Kidney (tissue), 14 donors: ENCODE measurements around the gene JAKMIP1. TPM values are rescaled to one million over a fixed set of nuclear protein-coding genes. Genes with fewer than 3 reads are reported as not detected.

Experiments
- DNase-seq, 5 donors: peaks; one replicate each; pipeline ENCODE4 v3.0.0-alpha.2; 2013 to 2020
- FAIRE-seq: peaks from 2 replicates; lab custom pipeline; 2012; peaks lifted over from hg19 to GRCh38; lab: Jason Lieb, UNC
- H3K27ac ChIP-seq, 2 donors: one replicate each; pipeline ENCODE4 v1.7.0; 2013; ENCODE audit warnings: low read depth in 2 of 2, low read length in 2 of 2, inconsistent platforms in 1 of 2
- H3K27me3 ChIP-seq: one replicate; pipeline ENCODE4 v1.7.1; 2013; ENCODE audit warnings: low read length, inconsistent platforms; ENCODE audit not compliant: control insufficient read depth, insufficient read depth
- H3K36me3 ChIP-seq, 3 donors: one replicate each; pipeline versions ENCODE4 v1.7.0 to v1.7.1; 2013; ENCODE audit warnings: low read length in 3 of 3, control low read depth in 1 of 3, inconsistent platforms in 1 of 3; ENCODE audit not compliant: insufficient read depth in 3 of 3, control insufficient read depth in 2 of 3
- H3K4me1 ChIP-seq, 3 donors: one replicate each; pipeline versions ENCODE4 v1.7.0 to v1.7.1; 2013; ENCODE audit warnings: low read length in 3 of 3, inconsistent platforms in 1 of 3, low read depth in 1 of 3; ENCODE audit not compliant: control insufficient read depth in 2 of 3, insufficient read depth in 2 of 3
- H3K4me3 ChIP-seq, 3 donors: one replicate each; pipeline versions ENCODE4 v1.7.0 to v1.8.1; 2013; ENCODE audit warnings: low read length in 3 of 3, control low read depth in 1 of 3, inconsistent platforms in 1 of 3
- H3K9ac ChIP-seq, 3 donors: one replicate each; pipeline versions ENCODE4 v1.7.0 to v1.7.1; 2013; ENCODE audit warnings: low read length in 3 of 3, control low read depth in 1 of 3, inconsistent platforms in 1 of 3
- H3K9me3 ChIP-seq, 3 donors: one replicate each; pipeline versions ENCODE4 v1.7.0 to v1.7.1; 2013; ENCODE audit warnings: low read length in 3 of 3, control low read depth in 1 of 3, inconsistent platforms in 1 of 3; ENCODE audit not compliant: control insufficient read depth in 2 of 3, insufficient read depth in 1 of 3
- CTCF ChIP-seq: IDR thresholded peaks from 3 replicates; pipeline ENCODE4 v1.5.1; 2012; ENCODE audit warnings: mild to moderate bottlenecking, moderate library complexity, borderline replicate concordance; ENCODE audit not compliant: insufficient read depth; ENCODE audit errors: extremely low read depth
- intact Hi-C: fragments of 100-400 bp; cut with DNase I; formaldehyde crosslinking; loops from one replicate; pipeline ENCODE4 v1.11.1; 2022
- polyA plus RNA-seq: library from polyadenylated mRNA; stranded (reverse); fragments of 350-450 nt; fragmentation: Illumina TruSeq; extraction: RNeasy Lipid Tissue Mini Kit (QIAGEN cat#74804); gene quantifications from one replicate; pipeline ENCODE4 v1.2.3, GENCODE V29; 2014; ENCODE audit warnings: low read depth, low replicate concordance; ENCODE audit not compliant: insufficient read depth
- total RNA-seq: library from RNA; stranded (reverse); fragmentation: NEBNext Ultra II Directional; extraction: Animal tissue kit (Norgen Biotek cat#: 25700); gene quantifications from one replicate; pipeline ENCODE4 v1.2.1, GENCODE V29; 2021
- donor health status: control.
- donor health status: control.
- donor health status: control.
- donor health status: control.
- donor health status: control.
- donor health status: DM: yes; HTN: yes; CAD: no.
- donor health status: Normal renal cell carcinoma (clear cell type).

JAKMIP1 gene
- total and polyA plus RNA-seq, 2 donors from 2014 or later = 0.69 TPM; not detected in 1

DNA sequence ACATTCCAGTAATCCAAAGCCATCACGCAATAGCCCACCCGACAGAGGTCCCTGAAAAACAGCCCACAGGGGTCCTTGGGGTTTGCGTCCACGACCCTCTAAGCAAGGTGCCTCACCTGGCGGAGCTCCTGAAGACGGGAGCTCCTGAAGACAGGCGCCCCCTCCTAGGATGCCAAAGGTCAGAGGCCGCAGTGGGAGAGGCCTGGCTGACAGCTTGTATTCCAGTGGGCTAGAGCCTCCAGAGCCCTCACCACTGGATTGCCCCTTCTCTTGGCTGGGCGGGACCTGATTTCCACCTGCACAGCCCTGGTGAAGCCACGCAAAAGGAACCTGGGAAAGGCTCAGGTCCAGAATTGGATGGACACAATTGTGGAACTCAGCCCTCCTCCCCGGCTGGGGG is 39.6 kb upstream of the JAKMIP1 start:
- H3K27me3 ChIP-seq = no peaks in the 10 kb centered on the region
- DNase-seq (peak in 1 of 5 donors; percentile 27), FAIRE-seq (no peak)
- H3K4me1 ChIP-seq = no peaks in the 10 kb centered on the region
- no peak overlapping the region for H3K4me3 ChIP-seq
- intact Hi-C loops = no loop called here
- H3K27ac ChIP-seq = no peak overlapping the region
- H3K9me3 ChIP-seq = peaks cover 0 to 3% (median 0%) of the 10 kb centered on the region in 3 donors
- no peak for TF ChIP-seq CTCF
- H3K36me3 ChIP-seq = no peaks in the 10 kb centered on the region
- H3K9ac ChIP-seq = no peak overlapping the region

DNA sequence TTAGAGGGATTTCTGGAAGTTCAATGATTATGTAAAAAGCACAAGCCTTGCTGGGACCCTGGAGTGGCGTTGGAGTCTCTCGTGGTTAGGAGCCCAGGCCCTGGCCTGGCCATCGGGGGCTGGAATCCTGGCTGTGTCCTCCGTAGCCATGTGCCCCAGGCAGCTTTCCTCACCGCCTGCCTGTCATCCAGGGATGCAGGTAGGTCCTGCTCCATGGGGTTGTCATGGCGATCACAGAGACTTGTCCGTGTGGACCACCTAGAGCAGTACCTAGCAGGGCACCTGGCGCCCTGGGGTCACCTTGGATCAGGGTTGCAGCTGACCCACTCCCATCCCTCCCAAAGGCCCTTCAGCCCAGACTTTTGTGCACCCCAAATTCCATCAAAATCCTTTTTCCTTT is 39.1 kb upstream of the JAKMIP1 start:
- Histone ChIP-seq H3K27me3 (no peaks in the 10 kb centered on the region), H3K27ac (no peak overlapping the region), H3K4me3 (no peak overlapping the region), H3K36me3 (no peaks in the 10 kb centered on the region), H3K4me1 (no peaks in the 10 kb centered on the region), H3K9ac (no peak overlapping the region), H3K9me3 (peaks cover 0 to 3% (median 0%) of the 10 kb centered on the region in 3 donors)
- TF ChIP-seq CTCF = no peak
- no peak for FAIRE-seq
- intact Hi-C loops = no loop called here
- DNase-seq = no peak

GRCh38 chr4:6236816-6237390 is 36.6 kb upstream of the JAKMIP1 start:
- Histone ChIP-seq H3K36me3 (no peaks in the 10 kb centered on the region), H3K9me3 (no peaks in the 10 kb centered on the region), H3K27ac (no peak overlapping the region), H3K27me3 (no peaks in the 10 kb centered on the region), H3K4me3 (no peak overlapping the region), H3K9ac (no peak overlapping the region), H3K4me1 (no peaks in the 10 kb centered on the region)
- FAIRE-seq (no peak), DNase-seq (no peak)
- intact Hi-C loops = no loop called here
- no peak for TF ChIP-seq CTCF
